Activated naive CD4-positive, alpha-beta T cell treated with Interleukin-2 at 50 U/mL for 16 hours (primary cell): ENCODE measurements around the gene RAB1A.

ENCODE experiments used
- DNase-seq: peaks from one replicate; pipeline ENCODE4 v3.0.0-alpha.2; 2020

Gene RAB1A

DNA sequence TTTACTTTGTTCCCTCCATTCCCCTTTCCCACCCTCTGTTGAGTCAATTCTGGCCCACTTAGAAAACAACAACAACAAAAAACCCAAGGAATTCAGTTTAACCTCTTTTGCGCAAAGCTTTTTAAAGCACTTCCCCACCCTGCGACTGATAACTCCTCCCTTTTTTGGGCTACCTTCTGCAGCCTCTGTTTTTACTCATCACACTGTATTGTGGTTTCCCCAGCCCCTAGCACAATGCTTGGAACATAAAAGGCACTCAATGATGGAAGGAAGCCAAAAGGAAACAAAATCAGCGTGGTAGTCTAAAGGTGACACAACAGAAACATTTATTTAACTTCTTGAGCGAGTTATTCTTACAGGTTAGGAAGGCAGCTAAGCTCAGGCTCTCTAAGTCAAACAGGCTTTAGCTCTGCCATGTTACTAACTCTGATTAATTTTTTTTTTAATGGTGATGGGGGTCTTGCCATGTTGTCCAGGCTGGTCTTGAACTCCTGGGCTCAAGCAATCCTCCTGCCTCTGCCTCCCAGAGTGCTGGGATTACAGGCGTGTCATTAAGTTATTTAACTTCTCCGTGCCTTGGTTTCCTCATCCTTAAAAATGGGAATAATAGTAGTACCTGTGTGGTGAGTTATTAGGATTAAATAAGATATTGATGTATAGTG is 72.4 kb downstream of the RAB1A start:
- peak; percentile 54 for DNase-seq

DNA sequence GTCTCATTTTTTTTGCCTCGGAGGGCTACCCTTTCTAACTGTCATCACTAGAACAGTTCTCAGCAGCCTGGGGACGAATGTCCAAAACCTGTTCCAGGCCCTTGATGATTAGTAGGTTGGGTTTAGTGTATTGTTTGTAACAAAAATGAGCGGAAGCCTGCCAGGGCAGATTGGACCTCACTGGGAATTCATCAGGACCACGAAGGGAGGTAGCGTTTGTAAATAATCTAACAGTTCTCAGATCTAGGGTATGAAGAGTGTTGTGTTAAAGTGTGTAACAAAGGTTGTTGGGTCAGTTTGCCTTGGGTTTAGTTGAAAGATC is 72.9 kb downstream of the RAB1A start:
- DNase-seq: no peak

DNA sequence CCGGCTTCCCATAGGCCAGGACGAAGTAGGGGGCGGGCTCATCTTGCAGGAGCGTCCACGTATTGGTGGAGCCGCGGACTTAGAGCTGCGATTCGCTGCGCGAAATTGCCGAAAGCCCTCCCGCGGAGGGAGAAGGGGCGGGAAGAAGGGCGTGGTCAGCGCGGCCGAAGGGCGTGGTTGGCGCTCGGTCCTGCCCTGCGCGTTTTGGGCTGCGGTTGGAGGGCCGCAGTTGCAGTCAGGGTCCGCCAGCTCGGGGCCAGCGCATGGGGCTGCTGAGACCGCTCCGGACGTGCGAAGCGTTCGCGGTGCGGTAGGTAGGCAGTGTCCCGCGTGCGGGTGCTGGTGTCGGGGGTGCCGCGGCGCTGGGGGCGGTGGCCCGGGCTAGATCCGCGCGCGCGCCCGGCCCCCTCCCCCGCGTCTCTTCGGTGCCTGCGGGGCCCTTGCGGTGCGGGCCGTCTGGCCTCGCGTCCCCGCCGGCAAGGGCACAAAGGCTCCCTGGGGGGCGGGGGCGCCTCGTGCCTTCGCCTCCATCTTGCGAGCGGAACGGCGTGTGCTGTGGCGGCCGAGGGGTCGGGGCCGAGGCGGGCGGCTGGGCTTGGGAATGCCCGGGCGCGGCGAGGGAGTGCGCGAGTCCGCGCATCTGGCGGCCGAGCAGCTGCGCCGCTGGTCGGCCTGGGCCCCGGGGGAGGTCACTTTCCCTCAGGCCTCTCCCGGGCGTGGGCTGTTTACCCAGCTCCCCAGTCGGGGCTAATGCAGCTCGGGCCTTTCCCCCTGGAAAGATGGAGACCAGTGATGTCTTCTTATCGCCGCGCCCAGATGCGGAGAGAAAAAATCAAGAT is 73.5 kb downstream of the RAB1A start, which contains the start of gene CEP68:
Gene CEP68 (plus strand): TSS at position 202 of the 839 bp plus-strand sequence. CDS start 13,029 bp downstream, outside the sequence.
- DNase-seq: peak; percentile 98

DNA sequence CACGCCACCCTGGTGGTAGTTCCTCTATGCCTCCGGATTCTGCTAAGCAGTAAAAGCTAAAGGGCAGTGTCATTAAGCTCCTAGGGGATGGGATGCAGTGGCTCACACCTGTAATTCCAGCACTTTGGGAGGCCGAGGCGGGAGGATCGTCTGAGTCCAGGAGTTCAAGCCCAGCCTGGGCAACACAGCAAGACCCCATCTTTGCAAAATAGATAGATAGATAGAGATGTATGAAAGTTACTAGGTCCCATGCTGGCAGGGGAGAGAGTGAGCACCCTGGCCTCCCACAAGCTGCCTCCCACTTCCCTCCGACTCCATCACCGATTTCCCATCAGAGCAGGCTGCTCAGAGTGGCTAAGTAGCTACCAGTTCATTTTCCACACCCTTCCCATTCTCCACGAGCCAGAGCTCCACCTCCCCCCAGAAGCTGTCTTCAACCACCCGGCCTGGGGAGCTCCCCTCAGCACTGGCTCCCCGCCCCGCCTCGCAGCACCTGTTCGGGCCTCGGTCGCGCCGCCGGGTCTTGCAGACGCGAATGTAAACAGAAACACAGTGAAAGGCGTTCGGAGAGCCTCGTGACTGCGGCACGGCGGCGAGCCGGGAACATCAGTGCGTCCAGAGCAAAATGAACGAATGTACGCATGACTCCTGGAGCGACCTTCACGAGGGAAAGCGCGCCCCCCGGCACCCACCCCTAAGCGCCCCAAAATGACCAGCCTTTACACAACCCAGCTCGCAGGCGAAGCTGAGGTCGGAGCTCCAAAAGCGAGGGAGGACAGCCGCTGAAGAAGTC is 74.3 kb downstream of the RAB1A start:
- DNase-seq: no peak

DNA sequence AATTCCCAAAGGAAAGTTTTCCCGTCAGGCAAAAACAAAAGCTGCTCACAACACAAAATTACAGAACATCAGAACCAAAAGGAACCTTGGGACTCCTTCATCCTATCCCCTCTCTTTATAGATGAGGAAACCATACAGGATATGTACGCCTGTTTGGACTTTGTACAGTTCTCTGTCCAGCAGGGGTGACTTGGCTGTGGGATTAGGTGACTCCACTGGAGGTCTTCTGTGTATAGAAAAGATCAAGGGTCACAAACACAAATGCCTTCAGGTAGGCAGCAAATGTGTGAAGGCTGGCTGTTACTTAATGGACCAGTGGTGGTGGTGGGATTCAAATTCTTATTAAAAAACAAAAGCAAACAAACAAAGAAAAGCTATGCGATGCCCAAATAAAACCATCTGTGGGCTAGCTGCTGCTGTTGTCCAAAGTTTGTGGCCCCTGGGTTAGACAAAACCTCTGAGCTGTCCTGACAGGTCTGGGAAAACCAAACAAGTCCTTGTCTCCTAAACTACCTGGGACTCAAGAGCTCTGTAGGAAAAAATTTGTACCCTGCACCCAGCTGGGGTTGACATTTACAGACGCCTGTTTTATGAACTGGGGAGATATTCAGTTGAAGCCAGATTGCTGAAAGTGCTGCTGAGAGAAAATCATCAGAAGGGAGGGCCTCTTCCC is 75.0 kb downstream of the RAB1A start:
- no peak for DNase-seq

DNA sequence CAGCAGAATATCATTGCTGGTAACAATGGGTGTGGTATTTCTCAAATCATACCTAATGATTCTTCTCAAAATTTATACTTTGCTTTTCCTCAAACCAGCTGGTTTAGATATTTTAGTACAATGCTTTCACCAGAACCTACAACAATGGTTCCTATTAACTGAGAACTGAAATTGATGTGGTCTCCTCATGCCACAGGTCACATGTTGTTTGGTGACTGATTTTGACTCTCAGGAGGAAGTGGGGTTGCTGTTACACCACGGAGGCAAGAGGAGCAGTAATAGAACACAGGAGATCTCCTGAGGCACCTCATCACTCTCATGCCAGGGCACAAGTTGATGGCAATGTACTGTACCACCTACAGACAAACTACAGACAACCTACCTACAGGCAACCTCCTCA is 76.7 kb downstream of the RAB1A start:
- DNase-seq: no peak

DNA sequence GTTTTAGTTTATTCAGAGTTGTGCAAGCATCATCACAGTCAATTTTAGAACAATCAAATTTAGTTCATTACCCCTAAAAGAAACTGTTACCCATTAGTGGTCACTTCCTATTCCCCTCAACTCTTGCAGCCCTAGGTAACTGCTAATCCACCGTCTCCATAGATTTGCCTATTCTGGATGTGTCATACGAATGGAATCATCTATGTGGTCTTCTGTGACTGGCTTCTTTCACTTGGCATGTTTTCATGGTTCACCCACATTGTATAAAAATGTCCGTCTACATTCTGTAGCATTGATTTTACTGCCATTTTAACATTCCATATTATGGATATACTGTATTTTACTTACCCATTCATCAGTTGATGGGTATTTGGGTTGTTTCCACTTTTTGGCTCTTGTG is 79.0 kb downstream of the RAB1A start:
- DNase-seq: no peak

DNA sequence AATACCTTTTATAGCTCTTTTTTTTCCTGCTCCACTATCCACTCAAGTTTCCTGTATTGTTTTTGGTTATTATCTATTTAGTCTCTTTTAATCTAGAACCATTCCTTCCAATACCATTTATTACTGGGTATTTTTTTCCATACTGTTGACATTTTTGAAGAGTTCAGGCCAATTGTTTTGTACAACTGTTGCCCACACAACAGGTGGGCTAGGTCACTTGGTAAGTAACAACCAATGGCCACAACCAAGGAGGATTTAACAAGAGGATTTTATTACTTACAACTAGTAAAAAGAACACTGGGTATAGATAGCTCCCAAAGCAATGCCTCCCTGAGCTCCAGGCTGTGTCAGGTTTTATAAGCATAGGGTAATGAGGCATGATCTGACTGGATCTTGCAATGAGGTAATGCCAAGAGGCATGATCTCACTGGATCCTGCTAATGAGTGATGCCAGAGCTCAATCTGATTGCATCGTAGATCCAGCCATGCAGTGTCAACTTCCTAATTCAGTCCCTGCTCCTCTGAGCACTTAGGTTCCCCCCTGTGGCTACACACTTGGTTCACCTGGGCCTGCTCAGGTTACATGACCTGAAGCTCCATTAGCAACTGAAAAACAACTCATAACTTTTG is 80.8 kb downstream of the RAB1A start:
- DNase-seq: no peak

DNA sequence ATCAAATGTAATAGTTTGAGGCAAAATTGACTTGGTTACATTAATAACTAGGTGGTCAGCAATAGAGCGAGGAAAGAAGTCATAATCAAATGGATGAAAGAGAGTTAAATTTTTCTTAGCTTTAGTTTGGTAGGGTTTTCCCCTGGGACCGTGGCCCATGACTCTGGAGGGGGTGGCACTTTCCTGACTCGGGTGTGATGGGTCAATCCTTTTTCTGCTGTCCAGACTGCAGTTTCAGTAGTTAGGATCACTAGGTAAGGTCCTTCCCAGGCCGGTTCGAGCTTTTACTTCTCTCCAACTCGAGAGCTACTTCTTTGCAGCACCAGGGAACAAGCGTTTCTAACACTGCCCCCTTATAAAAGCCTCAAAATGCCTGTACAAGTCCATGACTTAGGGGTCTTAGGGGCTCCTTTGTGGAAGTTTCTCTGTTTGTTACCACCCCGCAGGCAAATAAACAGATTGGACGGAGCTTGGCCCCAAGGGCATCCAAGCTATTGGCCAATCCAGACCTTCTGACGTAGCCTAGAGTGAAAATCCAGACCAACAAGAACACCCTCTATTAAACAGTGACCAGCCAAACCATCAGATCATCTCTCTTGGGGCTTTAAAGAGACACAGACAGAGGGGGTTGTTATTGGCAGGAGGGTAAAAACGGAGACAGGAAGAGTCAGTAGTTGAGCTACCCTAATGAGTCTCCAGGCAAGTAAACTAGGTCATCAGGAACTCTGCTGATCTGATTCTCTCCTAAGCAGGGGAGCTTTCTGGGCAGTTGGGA is 83.1 kb downstream of the RAB1A start:
- no peak for DNase-seq

DNA sequence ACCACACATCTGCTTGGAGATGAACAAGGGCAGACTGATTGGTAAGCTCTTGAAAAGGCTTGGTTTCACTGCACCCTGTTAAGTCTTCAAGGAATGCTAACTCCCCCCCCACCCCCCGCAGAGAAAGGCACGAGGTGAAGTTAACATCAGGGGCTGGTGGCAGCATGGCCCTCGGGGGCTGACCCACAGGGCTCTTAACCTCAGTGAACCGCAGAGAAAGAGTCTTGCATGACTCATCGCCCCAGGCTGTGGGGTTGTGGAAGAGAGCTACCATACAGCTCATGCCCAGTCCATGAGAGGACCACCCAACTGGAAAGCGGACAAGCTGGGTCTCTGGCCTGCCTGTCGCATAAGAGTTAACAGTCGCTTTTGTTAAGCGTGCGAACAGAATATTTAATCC is 84.3 kb downstream of the RAB1A start:
- no peak for DNase-seq

DNA sequence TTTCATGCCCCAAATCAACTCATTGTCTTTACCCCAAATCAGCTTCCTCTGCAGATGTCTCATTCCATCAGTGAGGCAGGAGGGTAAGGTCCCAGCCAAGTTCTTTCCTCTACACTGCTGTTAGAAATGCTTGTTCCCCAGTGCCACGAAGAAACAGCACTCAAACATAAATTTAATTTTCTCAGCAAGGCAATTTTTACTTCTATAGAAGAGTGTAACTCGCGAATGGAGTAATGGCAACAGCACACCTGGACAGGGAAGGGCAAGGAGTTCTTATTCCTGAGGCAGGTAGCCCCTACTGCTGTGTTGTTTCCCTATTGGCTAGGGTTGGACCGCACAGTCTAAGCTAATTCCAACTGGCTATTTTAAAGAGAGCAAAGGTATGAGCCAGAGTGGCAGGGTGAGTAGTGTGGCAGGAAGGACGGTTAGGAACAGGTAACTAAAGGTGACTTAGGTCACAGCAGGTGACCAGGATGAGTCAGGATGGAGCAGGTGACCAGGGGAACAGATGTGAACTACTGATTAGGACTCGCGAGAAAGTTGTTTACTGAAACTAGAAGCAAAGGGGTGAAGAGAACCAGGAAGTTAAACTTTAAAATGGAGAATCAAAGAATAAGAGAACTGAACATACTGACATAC is 85.7 kb downstream of the RAB1A start:
- no peak for DNase-seq

DNA sequence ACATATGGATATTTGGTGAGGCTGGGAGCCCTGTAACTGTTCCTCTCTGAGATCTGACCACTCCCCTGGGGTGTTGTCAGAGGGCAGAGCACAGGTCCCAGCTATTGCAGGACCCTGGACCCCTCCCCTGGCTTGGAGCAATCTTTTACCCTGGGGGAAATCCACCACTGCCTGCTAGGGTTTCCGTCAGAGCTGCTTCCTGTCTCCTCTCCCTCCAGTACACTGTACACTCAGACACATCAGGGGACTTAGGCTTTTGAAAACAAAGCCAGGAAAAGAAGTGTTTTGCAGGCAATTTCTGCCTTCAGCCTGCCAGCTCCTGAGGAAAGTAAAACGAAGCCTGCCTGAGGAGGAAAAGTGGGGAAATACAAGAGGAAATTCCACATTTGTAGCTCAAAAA is 86.9 kb downstream of the RAB1A start:
- DNase-seq: no peak

DNA sequence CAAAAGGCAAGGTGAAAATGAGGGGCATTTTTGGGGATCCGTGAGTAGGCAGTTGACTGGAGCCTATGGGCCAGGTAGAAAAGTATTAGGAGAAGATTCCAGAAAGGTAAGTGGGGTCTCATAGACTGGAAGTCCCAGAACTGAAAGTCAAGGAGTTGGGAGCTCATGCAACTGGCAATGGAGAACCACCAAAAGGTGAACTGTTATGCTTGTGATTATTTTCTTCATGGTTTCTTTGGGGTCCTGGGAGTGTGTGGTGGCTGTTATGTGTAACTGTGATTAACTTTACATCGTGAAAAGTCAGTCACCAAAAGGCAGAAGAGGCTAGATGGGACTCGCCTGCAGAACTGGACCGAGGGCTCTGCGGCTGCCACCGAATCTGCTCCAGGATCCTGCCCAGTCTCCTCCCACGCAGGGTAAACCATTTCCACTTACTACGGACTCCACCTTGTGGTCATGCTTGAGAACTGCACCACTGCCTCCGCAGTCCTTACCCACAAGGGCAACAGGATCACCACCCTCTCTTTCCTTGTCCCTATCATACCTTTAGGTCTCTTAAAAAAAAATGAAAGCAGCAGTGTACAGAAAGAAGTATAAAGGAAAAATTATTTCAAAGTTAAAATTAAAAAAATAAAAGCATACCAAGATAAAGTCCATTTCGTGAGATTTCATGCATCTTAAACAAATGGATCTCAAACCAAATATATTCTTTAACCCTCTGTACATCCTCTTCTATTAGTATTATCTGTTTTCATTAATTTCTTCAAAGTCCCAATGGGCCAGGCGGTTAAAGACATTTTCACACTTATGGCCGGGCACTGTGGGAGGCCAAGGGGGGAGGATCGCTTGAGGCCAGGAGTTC is 89.3 kb downstream of the RAB1A start:
- peak; percentile 76 for DNase-seq

DNA sequence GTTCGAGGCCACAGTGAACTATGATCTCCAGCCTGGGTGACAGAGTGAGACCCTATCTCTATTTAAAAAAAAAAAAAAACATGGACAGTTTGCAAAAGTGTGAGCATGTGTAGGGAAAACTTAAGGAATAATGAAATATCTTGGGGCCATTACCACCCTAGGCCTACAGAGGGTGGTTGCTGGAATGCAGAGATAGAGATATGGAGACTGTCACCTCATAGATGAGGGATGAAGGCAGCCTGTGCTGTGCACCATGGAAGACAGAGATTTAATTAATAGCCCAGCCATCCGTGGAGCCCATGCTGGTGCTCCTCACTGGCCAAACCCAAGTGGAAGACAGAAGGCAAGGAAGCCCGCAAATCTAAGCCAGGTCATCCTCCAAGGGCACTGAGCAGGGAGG is 90.3 kb downstream of the RAB1A start:
- DNase-seq: no peak

DNA sequence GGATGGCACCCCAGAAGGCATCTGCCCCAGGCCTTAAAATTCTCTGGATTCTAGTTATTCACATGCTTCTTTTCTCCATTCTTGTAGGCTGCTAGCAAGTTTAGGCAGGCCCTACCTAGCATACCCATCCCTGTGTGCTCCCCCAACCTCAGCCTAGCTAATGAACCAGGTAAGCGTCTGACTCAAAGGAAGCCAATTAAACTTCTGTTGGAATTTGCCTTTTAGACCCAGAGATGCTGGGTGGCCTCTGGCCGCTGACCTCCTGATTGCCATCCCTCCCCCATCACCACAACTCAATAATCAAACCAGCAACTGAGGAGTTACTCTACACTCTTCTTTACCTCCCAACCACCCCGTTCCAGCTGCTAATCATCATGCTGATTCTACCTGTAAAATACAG is 92.7 kb downstream of the RAB1A start:
- DNase-seq: no peak
